H54 (cell line): Measurements from ENCODE around the gene ARRDC4.

Source experiments
- DNase-seq: peaks from one replicate; pipeline ENCODE4 v3.0.0; 2011; ENCODE audit warnings: low spot score, mixed read lengths; ENCODE audit not compliant: insufficient read length
- FAIRE-seq: peaks from 3 replicates; lab custom pipeline; 2011; peaks lifted over from hg19 to GRCh38; lab: Jason Lieb, UNC
- POLR2A ChIP-seq: IDR thresholded peaks from 2 replicates; pipeline ENCODE4 v1.6.1; 2011; ENCODE audit warnings: low read depth, mild to moderate bottlenecking, low read length

The ARRDC4 gene

DNA sequence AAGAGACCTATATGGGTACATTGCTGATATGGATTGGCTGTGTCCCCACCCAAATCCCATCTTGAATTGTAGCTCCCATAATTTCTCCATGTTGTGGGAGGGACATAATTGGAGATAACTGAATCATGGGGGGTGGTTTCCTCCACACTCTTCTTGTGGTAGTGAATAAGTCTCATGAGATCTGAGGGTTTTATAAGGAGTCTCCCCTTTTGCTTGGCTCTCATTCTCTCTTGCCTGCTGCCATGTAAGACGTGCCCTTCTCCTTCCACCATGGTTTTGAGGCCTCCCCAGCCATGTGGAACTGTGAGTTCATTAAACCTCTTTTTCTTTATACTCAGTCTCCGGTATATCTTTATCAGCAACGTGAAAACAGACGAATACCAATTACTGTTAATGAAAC lies 5.0 kb upstream of the ARRDC4 start:
- FAIRE-seq (no peak), DNase-seq (no peak)

GRCh38 chr15:97959724-97960363 lies 659 bp upstream of the ARRDC4 start:
- no peak for FAIRE-seq
- TF ChIP-seq POLR2A, result no peak
- DNase-seq, result no peak

More for the DNA sequence above, 5.0 kb upstream of the ARRDC4 start:
- TF ChIP-seq POLR2A, result no peak

DNA sequence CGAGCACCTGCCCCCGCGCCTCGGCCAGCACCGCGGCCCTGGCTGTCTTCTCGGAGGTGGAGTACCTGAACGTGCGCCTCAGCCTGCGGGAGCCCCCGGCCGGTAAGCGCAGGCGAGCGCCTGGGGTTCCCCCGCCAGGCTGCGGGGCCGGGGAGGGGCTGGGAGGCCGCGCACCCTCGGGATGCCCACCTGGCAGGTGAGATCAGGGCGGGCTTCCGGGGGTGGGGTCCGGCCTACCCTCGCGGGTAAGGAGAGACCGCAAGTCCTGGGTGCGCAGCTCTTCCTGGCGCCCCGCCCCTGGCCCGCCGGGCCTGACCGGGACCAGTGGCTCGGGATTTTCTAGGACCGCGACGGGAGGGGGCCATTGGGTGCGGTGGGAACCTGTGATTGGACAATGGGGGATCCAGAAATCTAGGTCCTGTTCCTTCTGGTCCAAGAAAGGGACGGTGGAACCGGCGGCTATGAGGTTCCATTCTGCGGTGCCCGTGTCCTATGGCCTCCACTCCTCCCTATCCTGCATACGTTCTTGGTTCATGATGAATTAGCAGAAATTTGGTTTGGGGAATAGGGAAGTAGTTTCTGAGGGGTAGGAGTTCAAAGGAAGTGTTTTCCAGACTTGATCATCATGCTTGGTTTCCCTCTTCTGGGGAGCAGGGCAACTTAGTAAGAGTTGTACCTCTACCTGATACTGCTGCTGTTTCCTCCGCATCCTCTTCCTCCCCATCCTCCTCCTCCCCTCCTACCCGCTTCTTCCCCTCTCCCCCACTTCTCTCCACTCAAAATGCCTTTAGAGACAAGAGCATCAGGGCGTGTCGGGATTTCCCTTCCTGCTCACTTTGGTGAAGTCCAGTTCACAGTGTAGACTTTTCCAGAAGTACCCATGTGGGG lies 808 bp downstream of the ARRDC4 start:
- no peak for TF ChIP-seq POLR2A
- no peak for DNase-seq
- FAIRE-seq, result no peak

DNA sequence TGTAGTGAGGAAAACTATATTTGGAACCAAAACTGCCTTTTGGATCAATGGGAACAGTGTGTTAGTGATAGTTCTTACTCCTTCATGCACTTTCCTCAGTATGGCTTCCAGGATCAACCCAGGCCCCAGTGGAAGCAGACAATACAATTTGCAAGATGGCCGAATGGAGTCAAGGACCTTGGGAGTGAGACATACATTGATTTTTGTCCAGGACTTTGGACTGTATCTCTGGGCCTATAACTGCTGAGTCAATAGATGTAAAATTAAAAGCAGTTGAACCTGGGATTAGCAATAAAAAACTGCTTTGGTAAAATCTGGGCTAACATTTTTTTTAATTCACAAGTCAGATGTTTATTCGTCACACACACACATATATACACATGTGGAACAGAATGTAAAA lies 1.8 kb downstream of the ARRDC4 start:
- no peak for TF ChIP-seq POLR2A
- no peak for FAIRE-seq

GRCh38 chr15:97963779-97964178 lies 3.3 kb downstream of the ARRDC4 start:
- FAIRE-seq (no peak), DNase-seq (no peak)
- TF ChIP-seq POLR2A, result no peak

More for the DNA sequence above, 1.8 kb downstream of the ARRDC4 start:
- no peak for DNase-seq

GRCh38 chr15:97966246-97966645 lies 5.7 kb downstream of the ARRDC4 start:
- FAIRE-seq, result no peak
- TF ChIP-seq POLR2A, result no peak
- no peak for DNase-seq

DNA sequence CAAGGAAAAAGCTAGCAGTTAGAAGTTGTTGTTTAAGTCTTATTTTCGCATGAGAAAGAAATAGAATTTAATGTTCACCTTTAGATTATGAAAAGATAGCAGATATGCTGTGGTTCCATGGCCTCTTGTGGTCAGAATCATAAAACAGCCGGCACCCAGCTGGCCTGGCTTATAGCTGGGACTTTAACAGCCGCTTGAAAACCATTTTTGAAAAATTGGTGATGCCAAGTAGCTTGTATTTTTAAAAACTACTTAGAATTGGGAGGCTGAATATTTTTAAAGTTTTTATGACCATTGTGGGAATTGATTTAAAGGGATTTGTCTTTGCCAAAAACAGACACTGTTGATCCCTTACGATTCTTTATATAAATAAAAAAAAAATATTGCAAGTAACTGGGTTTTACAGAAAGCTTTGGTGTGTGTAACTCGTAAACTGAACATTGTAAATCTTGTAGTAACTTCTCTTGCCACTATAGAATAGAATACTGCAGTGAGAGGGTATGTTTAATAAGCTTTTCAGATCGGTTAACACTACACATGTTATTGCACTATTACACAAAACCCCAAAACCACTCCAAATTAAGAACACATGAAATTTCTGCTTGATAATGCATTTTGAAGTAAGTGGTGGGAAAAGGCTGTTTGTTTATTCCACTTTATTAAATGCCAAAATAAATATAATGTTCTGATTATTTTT lies 6.6 kb downstream of the ARRDC4 start:
- DNase-seq (no peak), FAIRE-seq (no peak)
- TF ChIP-seq POLR2A, result no peak

DNA sequence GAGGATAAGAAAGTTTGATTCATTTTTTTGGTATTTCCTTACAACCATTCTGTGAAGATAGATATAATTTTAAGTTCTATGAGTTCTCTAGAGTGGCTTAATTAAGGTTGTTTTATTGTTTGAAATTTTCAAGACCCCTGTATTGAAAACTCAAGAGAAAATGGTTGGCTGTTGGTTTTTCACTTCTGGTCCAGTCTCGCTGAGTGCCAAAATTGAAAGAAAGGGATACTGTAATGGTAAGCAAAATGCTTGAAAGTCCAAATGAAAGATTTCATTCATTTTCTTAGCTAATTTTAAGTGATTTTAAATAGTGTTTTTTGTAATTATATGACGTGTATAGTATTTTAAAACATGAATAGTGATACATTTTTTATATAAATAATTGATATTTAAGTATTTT lies 7.4 kb downstream of the ARRDC4 start:
- FAIRE-seq (no peak), DNase-seq (no peak)
- TF ChIP-seq POLR2A, result no peak

DNA sequence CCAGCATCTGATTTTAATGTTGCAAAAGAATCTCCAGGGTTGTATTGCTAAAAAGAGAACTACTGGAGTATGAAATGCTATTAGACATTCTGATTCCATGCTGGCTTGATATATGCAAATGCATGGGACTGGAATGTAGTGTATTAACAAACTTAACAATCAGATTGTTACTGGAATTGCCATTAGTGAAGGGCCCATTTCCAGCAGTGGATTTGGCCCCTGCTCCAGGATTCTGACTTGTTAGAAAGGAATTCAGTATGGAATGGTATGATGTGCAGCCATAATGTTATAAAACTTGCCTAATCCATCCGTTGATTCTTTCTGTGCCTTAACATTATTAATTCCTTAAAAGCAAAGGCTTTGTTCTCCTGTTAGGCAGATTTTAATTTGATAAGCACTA lies 7.9 kb downstream of the ARRDC4 start:
- no peak for DNase-seq
- FAIRE-seq, result no peak
- no peak for TF ChIP-seq POLR2A

GRCh38 chr15:97972366-97972765 lies 11.9 kb downstream of the ARRDC4 start:
- no peak for TF ChIP-seq POLR2A
- DNase-seq (no peak), FAIRE-seq (no peak)

GRCh38 chr15:97976129-97976528 lies 15.6 kb downstream of the ARRDC4 start:
- no peak for TF ChIP-seq POLR2A
- no peak for DNase-seq
- no peak for FAIRE-seq

DNA sequence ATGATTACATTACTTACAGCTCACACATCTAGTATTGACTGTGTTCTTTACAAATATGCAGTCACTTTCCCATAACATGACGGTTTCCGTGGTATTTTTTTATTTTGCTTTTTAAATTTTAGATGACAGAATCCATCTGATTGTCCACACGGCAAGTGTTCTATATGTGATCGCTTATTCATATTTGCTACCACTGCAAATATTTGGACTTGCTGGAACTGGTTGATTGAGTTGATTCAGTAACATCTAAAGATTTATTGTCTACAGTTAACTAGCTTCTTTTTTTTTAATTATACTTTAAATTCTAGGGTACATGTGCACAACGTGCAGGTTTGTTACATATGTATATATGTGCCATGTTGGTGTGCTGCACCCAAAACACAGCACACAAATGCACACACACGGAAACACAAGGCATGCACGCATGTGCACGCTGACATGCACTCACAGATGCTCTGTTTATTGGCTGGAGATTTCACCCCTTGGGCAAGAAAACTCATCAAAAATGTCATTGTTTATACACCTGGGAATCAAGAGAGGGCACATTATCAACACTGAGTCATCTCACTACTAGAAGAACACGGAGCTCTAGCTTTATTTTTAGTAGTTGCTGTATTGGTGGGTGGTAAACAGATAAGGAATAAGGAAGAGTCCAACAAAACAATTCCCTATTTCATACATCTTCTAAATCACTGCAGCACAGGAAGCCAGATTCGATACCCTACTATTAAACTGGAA lies 16.4 kb downstream of the ARRDC4 start:
- no peak for DNase-seq

DNA sequence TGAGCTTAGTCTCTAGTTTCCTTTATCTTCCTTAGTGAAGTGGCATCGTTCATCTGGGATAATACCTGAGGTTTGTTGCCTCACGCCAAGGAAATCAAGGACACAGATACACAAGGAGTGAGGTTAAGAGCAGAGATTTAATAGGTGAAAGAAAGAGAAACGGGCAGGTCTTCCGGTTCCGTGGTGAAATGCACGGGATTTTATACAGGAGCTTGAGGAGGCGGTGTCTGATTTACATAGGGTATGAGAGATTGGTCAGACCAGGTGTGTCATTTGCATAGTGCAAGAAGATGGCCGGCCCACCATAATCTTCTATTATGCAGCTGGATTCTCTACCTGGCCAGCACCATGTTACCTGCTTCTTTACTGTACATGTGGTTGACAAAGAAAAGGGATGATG lies 17.2 kb downstream of the ARRDC4 start:
- TF ChIP-seq POLR2A, result no peak
- FAIRE-seq (no peak), DNase-seq (no peak)

More for the DNA sequence above, 16.4 kb downstream of the ARRDC4 start:
- no peak for TF ChIP-seq POLR2A
- FAIRE-seq, result no peak

DNA sequence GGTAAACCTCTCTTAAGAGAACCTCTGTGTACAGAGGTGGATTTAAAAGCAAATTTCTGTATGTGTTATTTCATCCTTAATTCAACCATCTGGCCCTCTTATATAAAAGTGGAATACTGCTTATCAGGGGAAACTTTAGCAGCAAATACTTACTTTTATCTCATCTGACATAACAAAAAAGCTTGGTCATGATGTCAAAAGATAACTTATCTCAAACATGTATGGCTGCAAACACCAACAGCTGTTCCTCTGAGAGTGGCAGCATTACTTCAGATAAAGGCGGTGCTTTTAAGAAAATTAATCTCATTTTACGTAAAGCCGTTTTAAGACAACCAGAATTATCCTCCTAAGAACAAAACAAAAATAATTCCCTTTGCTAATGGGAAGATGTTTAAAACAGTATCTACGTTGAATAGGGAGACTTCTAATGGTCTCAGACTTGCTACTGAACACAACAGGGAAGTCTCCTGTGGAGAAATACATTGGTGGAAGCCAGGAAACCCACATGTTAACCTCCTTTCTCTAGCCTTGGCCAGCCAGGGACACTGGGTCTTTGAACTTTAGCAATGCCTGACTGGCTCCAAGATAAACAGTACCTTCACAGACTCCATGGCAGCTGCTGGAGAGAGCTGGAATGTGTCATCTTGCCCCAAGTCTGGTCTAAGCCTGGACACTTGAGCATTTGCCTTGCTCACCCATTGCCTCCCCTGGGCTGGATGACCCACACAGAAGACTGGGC lies 18.1 kb downstream of the ARRDC4 start:
- no peak for TF ChIP-seq POLR2A
- DNase-seq (no peak), FAIRE-seq (no peak)
